ENCODE results near the gene BLVRB. TPM values are rescaled to one million over a fixed set of nuclear protein-coding genes. Genes with fewer than 3 reads are reported as not detected.
A peak's percentile ranks its signal among the peaks of the same experiment; 100 is the strongest.

Gene BLVRB
- polyA plus RNA-seq, 2 of the 4 experiments (the other 2 are of a cell fraction), result 202 to 280 TPM

- 4% methylated on average over 43 of the region's 50 CpGs for WGBS (ENCODE audit: missing lambda C conversion rate)
- DNase-seq (ENCODE audit: low read depth in 1 of 2, low spot score in 1 of 2) (peak; percentile 95 to 98), ATAC-seq (peak; percentile 95 to 96), FAIRE-seq (peak; percentile 68)
- peak overlapping the region; percentile 93 for H3K4me2 ChIP-seq
- H3K4me3 ChIP-seq, result peak overlapping the region; percentile 43
- H3K27ac ChIP-seq, result peak overlapping the region; percentile 90 to 95
- H3K9me3 ChIP-seq, result no peaks in the 10 kb centered on the region
- H3K4me1 ChIP-seq, result peaks cover 28% of the 10 kb centered on the region
- ChIA-PET POLR2A (interaction anchor here (0.6 to 4.6 kb wide), 12 partner anchors 7 to 170 kb away, joined by 3 to 79 read pairs (median 4); partner anchors contain the start of genes BLVRB, C19orf47, PLD3 and SERTAD1), CTCF (interaction anchor here (0.6 to 46.6 kb wide), 13 partner anchors 10 to 201 kb away, joined by 3 to 950 read pairs (median 4); partner anchors contain the start of genes BLVRB, PRX, SERTAD1 and SERTAD3)
- no peak for TF ChIP-seq FOSL2 (IDR thresholded peaks at IDR 0.05)
- peak; percentile 38; the same call in 1 of the 2 replicates for TF ChIP-seq FOSL2 (CRISPR knock-in tag; IDR thresholded peaks at IDR 0.05)
- TF ChIP-seq NFE2L2 (conservative IDR thresholded peaks at IDR 0.05; ENCODE audit: low read length), result no peak
- no peak for TF ChIP-seq RNF2 (IDR thresholded peaks at IDR 0.05; ENCODE audit: borderline replicate concordance, low read depth)
- TF ChIP-seq CTCF (IDR thresholded peaks at IDR 0.05), result no peak
- peak; percentile 79; the same call in 1 of the 2 replicates for TF ChIP-seq EHF (CRISPR knock-in tag; IDR thresholded peaks at IDR 0.05)
- TF ChIP-seq RCOR1 (IDR thresholded peaks at IDR 0.05; ENCODE audit: low read depth, low read length), result no peak
- TF ChIP-seq ZC3H11A (IDR thresholded peaks at IDR 0.05), result no peak
- TF ChIP-seq TFCP2L1 (CRISPR knock-in tag; IDR thresholded peaks at IDR 0.05), result 0 out of 2 replicates have a peak, but pooled peaks have one; percentile 52
- no peak for TF ChIP-seq MAFK (IDR thresholded peaks at IDR 0.05; ENCODE audit: partially characterized antibody)
- TF ChIP-seq REST (IDR thresholded peaks at IDR 0.05), result no peak
- no peak for TF ChIP-seq CBX2 (IDR thresholded peaks at IDR 0.05; ENCODE audit: borderline replicate concordance, low read depth)
- TF ChIP-seq ZFP36 (IDR thresholded peaks at IDR 0.05; ENCODE audit: borderline replicate concordance, partially characterized antibody), result no peak
- TF ChIP-seq RFX5 (IDR thresholded peaks at IDR 0.05), result no peak
- no peak; a peak in 1 of 5 replicates for TF ChIP-seq RAD21 (conservative IDR thresholded peaks at IDR 0.05 in 1 of 2, IDR thresholded peaks at IDR 0.05 in 1 of 2)
- TF ChIP-seq JUN (IDR thresholded peaks at IDR 0.05), result peak; percentile 40 to 97; a peak in 4 of 5 replicates
- 0 out of 2 replicates have a peak, but pooled peaks have one; percentile 52 for TF ChIP-seq HOXA7 (CRISPR knock-in tag; IDR thresholded peaks at IDR 0.05)
- TF ChIP-seq MYC (IDR thresholded peaks at IDR 0.05; ENCODE audit: borderline replicate concordance, low read length), result peak; percentile 60; the same call in 1 of the 2 replicates
- TF ChIP-seq HES2 (IDR thresholded peaks at IDR 0.05), result no peak
- TF ChIP-seq USF2 (IDR thresholded peaks at IDR 0.05), result no peak
- no peak for TF ChIP-seq NR3C1 (IDR thresholded peaks at IDR 0.05)
- TF ChIP-seq ZNF302 (CRISPR knock-in tag; IDR thresholded peaks at IDR 0.05), result no peak
- TF ChIP-seq HOXB13 (CRISPR knock-in tag; IDR thresholded peaks at IDR 0.05; ENCODE audit: low read depth), result peak; percentile 56; the same call in 1 of the 2 replicates
- TF ChIP-seq ESRRA (IDR thresholded peaks at IDR 0.05; ENCODE audit: borderline replicate concordance, low read length), result 0 out of 2 replicates have a peak, but pooled peaks have one; percentile 14
- TF ChIP-seq CBX8 (IDR thresholded peaks at IDR 0.05), result no peak
- TF ChIP-seq HOXB5 (CRISPR knock-in tag; IDR thresholded peaks at IDR 0.05), result peak; percentile 84; the same call in 1 of the 2 replicates
- no peak for TF ChIP-seq SREBF2 (IDR thresholded peaks at IDR 0.05)
- peak; percentile 83 for TF ChIP-seq FOSB (CRISPR knock-in tag; IDR thresholded peaks at IDR 0.05)
- TF ChIP-seq PBX3 (IDR thresholded peaks at IDR 0.05), result no peak; the same call in 1 of the 2 replicates
- TF ChIP-seq HDAC2 (IDR thresholded peaks at IDR 0.05), result no peak
- no peak for TF ChIP-seq ZSCAN20 (CRISPR knock-in tag; IDR thresholded peaks at IDR 0.05)
- peak; percentile 45 for TF ChIP-seq SMC3 (IDR thresholded peaks at IDR 0.05)
- TF ChIP-seq CEBPB (IDR thresholded peaks at IDR 0.05), result 0 out of 4 replicates have a peak, but pooled peaks of 1 of the 2 experiments have one; percentile 3
Measured at GRCh38 chr19:40433391-40434216, 31.9 kb downstream of the BLVRB start.

Measured in A549 (cell line).